Right atrium auricular region (tissue), 2 donors: ENCODE measurements around the gene ELFN1. TPM values are rescaled to one million over a fixed set of nuclear protein-coding genes. Genes with fewer than 3 reads are reported as not detected.

Experiments used
- DNase-seq: peaks from one replicate; pipeline ENCODE4 v3.0.0-alpha.2; 2019; ENCODE audit warnings: low spot score
- H3K27ac ChIP-seq, 2 donors: fragments of 200-600 bp; sonication (generic); 1 replicate in 1 of 2; 2 replicates in 1 of 2; pipeline ENCODE4 v1.5.1; 2016 to 2019
- H3K27me3 ChIP-seq, 2 donors: fragments of 200-600 bp; sonication (generic); one replicate each; pipeline versions ENCODE4 v1.5.1 to v1.6.0; 2017 to 2019
- H3K36me3 ChIP-seq: fragments of 200-600 bp; sonication (generic); one replicate; pipeline ENCODE4 v1.5.1; 2016
- H3K4me1 ChIP-seq, 2 donors: fragments of 200-600 bp; sonication (generic); one replicate each; pipeline versions ENCODE4 v1.5.1 to v1.6.0; 2017 to 2019
- H3K4me3 ChIP-seq, 2 donors: fragments of 200-600 bp; sonication (generic); 1 replicate in 1 of 2; 2 replicates in 1 of 2; pipeline ENCODE4 v1.5.1; 2017 to 2019; ENCODE audit warnings: mild to moderate bottlenecking in 1 of 2, moderate library complexity in 1 of 2
- H3K9me3 ChIP-seq, 2 donors: fragments of 200-600 bp; sonication (generic); one replicate each; pipeline ENCODE4 v1.5.1; 2019
- CTCF ChIP-seq, 2 donors: fragments of 200-600 bp; sonication (generic); IDR thresholded peaks; one replicate each; pipeline ENCODE4 v1.5.1; 2019; ENCODE audit warnings: antibody characterized with exemption in 2 of 2
- total RNA-seq, 2 donors: library from RNA; depleted of rRNA; stranded (reverse); fragments of >200 nt; gene quantifications; one replicate each; pipeline ENCODE4 v1.1.0, GENCODE V29; 2016

Gene ELFN1
- total RNA-seq, 2 donors from 2014 or later, result 6.5 to 15.3 TPM

- Histone ChIP-seq H3K4me3 (no peak overlapping the region), H3K4me1 (peaks cover 0 to 18% of the 10 kb centered on the region in 2 donors), H3K9me3 (no peaks in the 10 kb centered on the region), H3K27me3 (no peaks in the 10 kb centered on the region), H3K36me3 (peaks cover 7% of the 10 kb centered on the region), H3K27ac (peak overlapping the region; percentile 70 to 80)
- TF ChIP-seq CTCF (IDR thresholded peaks at IDR 0.05), result no peak
- DNase-seq, result no peak
Measured at GRCh38 chr7:1749351-1749863, 79.3 kb downstream of the ELFN1 start.

- H3K9me3 ChIP-seq, result no peaks in the 10 kb centered on the region
- no peaks in the 10 kb centered on the region for H3K27me3 ChIP-seq
- TF ChIP-seq CTCF (IDR thresholded peaks at IDR 0.05), result no peak
- H3K4me3 ChIP-seq, result no peak overlapping the region
- peaks cover 0 to 18% of the 10 kb centered on the region in 2 donors for H3K4me1 ChIP-seq
- no peak for DNase-seq
- H3K36me3 ChIP-seq, result peaks cover 2% of the 10 kb centered on the region
- H3K27ac ChIP-seq, result peak overlapping the region; percentile 70 to 80
Measured at GRCh38 chr7:1749864-1750466, 79.9 kb downstream of the ELFN1 start.

GRCh38 chr7:1750541-1751021 lies 80.5 kb downstream of the ELFN1 start:
- Histone ChIP-seq H3K27ac (peak overlapping the region; percentile 70 to 80), H3K4me3 (no peak overlapping the region), H3K9me3 (no peaks in the 10 kb centered on the region), H3K27me3 (no peaks in the 10 kb centered on the region), H3K36me3 (no peaks in the 10 kb centered on the region), H3K4me1 (peaks cover 0 to 18% of the 10 kb centered on the region in 2 donors)
- DNase-seq, result no peak
- TF ChIP-seq CTCF (IDR thresholded peaks at IDR 0.05), result no peak

GRCh38 chr7:1752111-1752510 lies 82.0 kb downstream of the ELFN1 start:
- Histone ChIP-seq H3K27ac (no peak overlapping the region), H3K9me3 (no peaks in the 10 kb centered on the region), H3K27me3 (no peaks in the 10 kb centered on the region), H3K4me1 (peaks cover 0 to 18% of the 10 kb centered on the region in 2 donors), H3K4me3 (no peak overlapping the region), H3K36me3 (no peaks in the 10 kb centered on the region)
- no peak for TF ChIP-seq CTCF (IDR thresholded peaks at IDR 0.05)
- DNase-seq, result no peak

- Histone ChIP-seq H3K4me3 (no peak overlapping the region), H3K9me3 (no peaks in the 10 kb centered on the region), H3K4me1 (peaks cover 0 to 18% of the 10 kb centered on the region in 2 donors), H3K27ac (no peak overlapping the region), H3K27me3 (no peaks in the 10 kb centered on the region), H3K36me3 (no peaks in the 10 kb centered on the region)
- no peak for TF ChIP-seq CTCF (IDR thresholded peaks at IDR 0.05)
- DNase-seq, result no peak
Measured at GRCh38 chr7:1752771-1753563, 82.9 kb downstream of the ELFN1 start.
